Activated T-cell treated with anti-CD3 and anti-CD28 coated beads for 48 hours (primary cell): ENCODE data around the gene PRKRIP1.
A peak's percentile ranks its signal among the peaks of the same experiment; 100 is the strongest.
"Not testable (repeated sequence)": the region's sequence is repeated elsewhere in the genome, so short reads cannot be mapped to it uniquely, and the experiment has no call there.

Source experiments
- DNase-seq: peaks from one replicate; pipeline ENCODE4 v3.0.0-alpha.2; 2020; ENCODE audit warnings: low read depth

Gene PRKRIP1

GRCh38 chr7:102395873-102396709, at the start of gene PRKRIP1:
Gene PRKRIP1, plus strand, starts transcription at chr7:102396363. Its CDS starts 49 bp downstream, at chr7:102396412.
- DNase-seq = peak; percentile 74

GRCh38 chr7:102346983-102347382, 49.2 kb upstream of the PRKRIP1 start:
- DNase-seq = not testable (repeated sequence)

GRCh38 chr7:102356344-102356743, 39.8 kb upstream of the PRKRIP1 start, which contains the start of gene SPDYE6:
Gene SPDYE6, minus strand, starts transcription at chr7:102356444. Its CDS starts 421 bp downstream, at chr7:102356023.
- DNase-seq = not testable (repeated sequence)

- peak; percentile 92 for DNase-seq
Measured at GRCh38 chr7:102363549-102364393, 32.4 kb upstream of the PRKRIP1 start.

GRCh38 chr7:102364394-102364886, 31.7 kb upstream of the PRKRIP1 start:
- peak; percentile 3 for DNase-seq

GRCh38 chr7:102365390-102365789, 30.8 kb upstream of the PRKRIP1 start:
- DNase-seq = not testable (repeated sequence)

GRCh38 chr7:102370038-102370437, 26.1 kb upstream of the PRKRIP1 start:
- not testable (repeated sequence) for DNase-seq

- DNase-seq = not testable (repeated sequence)
Measured at GRCh38 chr7:102372796-102373195, 23.4 kb upstream of the PRKRIP1 start.

- DNase-seq = no peak
Measured at GRCh38 chr7:102376964-102377466, 19.1 kb upstream of the PRKRIP1 start.

GRCh38 chr7:102380837-102381236, 15.3 kb upstream of the PRKRIP1 start:
- DNase-seq = not testable (repeated sequence)

GRCh38 chr7:102381696-102382425, 14.3 kb upstream of the PRKRIP1 start:
- not testable (repeated sequence) for DNase-seq

- DNase-seq = no peak
Measured at GRCh38 chr7:102387064-102387463, 9.1 kb upstream of the PRKRIP1 start.

- no peak for DNase-seq
Measured at GRCh38 chr7:102389810-102390209, 6.4 kb upstream of the PRKRIP1 start.

- peak; percentile 52 for DNase-seq
Measured at GRCh38 chr7:102390697-102391484, 5.3 kb upstream of the PRKRIP1 start.

- DNase-seq = no peak
Measured at GRCh38 chr7:102392330-102392729, 3.8 kb upstream of the PRKRIP1 start.

- DNase-seq = no peak
Measured at GRCh38 chr7:102393467-102393866, 2.7 kb upstream of the PRKRIP1 start.

GRCh38 chr7:102395592-102395872, 631 bp upstream of the PRKRIP1 start:
- no peak for DNase-seq

GRCh38 chr7:102396710-102397019, 502 bp downstream of the PRKRIP1 start:
- DNase-seq = no peak

- no peak for DNase-seq
Measured at GRCh38 chr7:102398543-102398942, 2.4 kb downstream of the PRKRIP1 start.

GRCh38 chr7:102400360-102400759, 4.2 kb downstream of the PRKRIP1 start:
- no peak for DNase-seq

- DNase-seq = no peak
Measured at GRCh38 chr7:102403563-102403962, 7.4 kb downstream of the PRKRIP1 start.
